Upper lobe of left lung (tissue), 6 donors: ENCODE data around the gene SCTR. TPM values are rescaled to one million over a fixed set of nuclear protein-coding genes. Genes with fewer than 3 reads are reported as not detected.

ENCODE experiments used
- ATAC-seq, 2 donors: fragments of 200-7000 bp; cut with Tn5 transposase; one replicate each; pipeline ENCODE4 v1.9.1; 2022; ENCODE audit warnings: mild to moderate bottlenecking in 2 of 2, moderate library complexity in 2 of 2; ENCODE audit not compliant: low FRiP score in 2 of 2
- DNase-seq, 2 donors: peaks; one replicate each; pipeline ENCODE4 v3.0.0-alpha.2; 2019 to 2020
- H3K27ac ChIP-seq, 4 donors: fragments of 200-600 bp; sonication (generic); one replicate each; pipeline ENCODE4 v1.5.1; 2016 to 2019
- H3K27me3 ChIP-seq, 4 donors: fragments of 200-600 bp; sonication (generic); one replicate each; pipeline ENCODE4 v1.5.1; 2017 to 2019
- H3K36me3 ChIP-seq, 4 donors: fragments of 200-600 bp; sonication (generic); one replicate each; pipeline ENCODE4 v1.5.1; 2016 to 2019
- H3K4me1 ChIP-seq, 4 donors: fragments of 200-600 bp; sonication (generic); one replicate each; pipeline ENCODE4 v1.5.1; 2018 to 2019
- H3K4me3 ChIP-seq, 4 donors: fragments of 200-600 bp; sonication (generic); one replicate each; pipeline ENCODE4 v1.5.1; 2017 to 2019; ENCODE audit warnings: mild to moderate bottlenecking in 2 of 4, moderate library complexity in 1 of 4
- H3K9me3 ChIP-seq, 4 donors: fragments of 200-600 bp; sonication (generic); one replicate each; pipeline ENCODE4 v1.5.1; 2018 to 2019
- CTCF ChIP-seq, 6 experiments: fragments of 450-650 bp in 4 of 6; fragments of 200-600 bp in 2 of 6; sonication (generic) in 2 of 6; IDR thresholded peaks; one replicate each; pipeline ENCODE4 v1.5.1; 2016 to 2019; ENCODE audit warnings: antibody characterized with exemption in 6 of 6
- EP300 ChIP-seq, 4 donors: sonication (generic); formaldehyde crosslinking; IDR thresholded peaks; one replicate each; pipeline ENCODE4 v1.5.1; 2017; ENCODE audit warnings: antibody characterized with exemption in 4 of 4, control low read depth in 2 of 4
- POLR2A ChIP-seq, 4 donors: fragments of 450-650 bp; IDR thresholded peaks; one replicate each; pipeline ENCODE4 v1.5.1; 2016 to 2017; ENCODE audit warnings: antibody characterized with exemption in 4 of 4, mild to moderate bottlenecking in 2 of 4
- POLR2AphosphoS5 ChIP-seq, 2 donors: sonication (generic); formaldehyde crosslinking; IDR thresholded peaks; one replicate each; pipeline ENCODE4 v1.5.1; 2017; ENCODE audit warnings: antibody characterized with exemption in 2 of 2
- WGBS, 2 donors: methylation state at CpG; one replicate each; pipeline ENCODE4 v1.1.5; 2017 to 2018; 5-methylcytosine and 5-hydroxymethylcytosine counted together
- total RNA-seq, 6 donors: library from RNA; depleted of rRNA in 4 of 6; stranded (reverse); fragments of >200 nt in 4 of 6; gene quantifications; one replicate each; pipeline versions ENCODE4 v1.1.0 to v1.2.1, GENCODE V29; 2016 to 2021
- donor health status: DM: no; HTN: no; CAD: no; lungs with moderate emphysema.
- donor health status: DM: no; HTN: yes; CAD: no; lungs with severe emphysema.

Gene SCTR
- total RNA-seq, 6 donors from 2014 or later = 3.2 to 52.5 (median 16.6) TPM

GRCh38 chr2:119448427-119449141, 75.7 kb downstream of the SCTR start:
- Histone ChIP-seq H3K9me3 (no peaks in the 10 kb centered on the region), H3K27ac (no peak overlapping the region), H3K36me3 (no peaks in the 10 kb centered on the region), H3K27me3 (no peaks in the 10 kb centered on the region), H3K4me3 (no peak overlapping the region), H3K4me1 (peaks cover 0 to 5% (median 3%) of the 10 kb centered on the region in 4 donors)
- ATAC-seq (no peak), DNase-seq (no peak)
- 79 to 90% methylated on average over 8 to 9 of the region's 9 CpGs for WGBS, 2 donors
- no peak for TF ChIP-seq EP300 (IDR thresholded peaks at IDR 0.05)
- no peak for TF ChIP-seq POLR2AphosphoS5 (IDR thresholded peaks at IDR 0.05)
- TF ChIP-seq CTCF (IDR thresholded peaks at IDR 0.05) = no peak
- no peak for TF ChIP-seq POLR2A (IDR thresholded peaks at IDR 0.05)

GRCh38 chr2:119446037-119446436, 78.2 kb downstream of the SCTR start:
- DNase-seq (no peak), ATAC-seq (no peak)
- Histone ChIP-seq H3K27ac (no peak overlapping the region), H3K9me3 (no peaks in the 10 kb centered on the region), H3K4me1 (peaks cover 0 to 5% (median 3%) of the 10 kb centered on the region in 4 donors), H3K27me3 (no peaks in the 10 kb centered on the region), H3K36me3 (no peaks in the 10 kb centered on the region), H3K4me3 (no peak overlapping the region)
- WGBS, 2 donors = 53 to 63% methylated on average over 9 of the region's 9 CpGs
- TF ChIP-seq CTCF (IDR thresholded peaks at IDR 0.05) = no peak
- no peak for TF ChIP-seq EP300 (IDR thresholded peaks at IDR 0.05)
- TF ChIP-seq POLR2A (IDR thresholded peaks at IDR 0.05) = no peak
- TF ChIP-seq POLR2AphosphoS5 (IDR thresholded peaks at IDR 0.05) = no peak

- no peak for TF ChIP-seq EP300 (IDR thresholded peaks at IDR 0.05)
- no peak for TF ChIP-seq POLR2AphosphoS5 (IDR thresholded peaks at IDR 0.05)
- no peak for TF ChIP-seq CTCF (IDR thresholded peaks at IDR 0.05)
- TF ChIP-seq POLR2A (IDR thresholded peaks at IDR 0.05) = no peak
- 86 to 92% methylated on average over 11 of the region's 11 CpGs for WGBS, 2 donors
- ATAC-seq = no peak
- peak in 1 of 2 donors; percentile 15 for DNase-seq
- H3K4me1 ChIP-seq = peaks cover 0 to 9% (median 3%) of the 10 kb centered on the region in 4 donors
- H3K27me3 ChIP-seq = no peaks in the 10 kb centered on the region
- peaks cover 0 to 8% (median 2%) of the 10 kb centered on the region in 4 donors for H3K36me3 ChIP-seq
- no peaks in the 10 kb centered on the region for H3K9me3 ChIP-seq
- no peak overlapping the region for H3K4me3 ChIP-seq
- no peak overlapping the region for H3K27ac ChIP-seq
Observed at GRCh38 chr2:119442850-119443249, 81.4 kb downstream of the SCTR start.

- peaks cover 0 to 9% (median 3%) of the 10 kb centered on the region in 4 donors for H3K4me1 ChIP-seq
- H3K36me3 ChIP-seq = peaks cover 0 to 12% (median 5%) of the 10 kb centered on the region in 4 donors
- H3K27ac ChIP-seq = peak overlapping the region in 2 of 4 donors; percentile 34 to 46
- H3K4me3 ChIP-seq = no peak overlapping the region
- ATAC-seq (no peak), DNase-seq (no peak)
- no peaks in the 10 kb centered on the region for H3K9me3 ChIP-seq
- WGBS, 2 donors = 70 to 75% methylated on average over 7 of the region's 7 CpGs
- H3K27me3 ChIP-seq = no peaks in the 10 kb centered on the region
- TF ChIP-seq POLR2A (IDR thresholded peaks at IDR 0.05) = no peak
- TF ChIP-seq EP300 (IDR thresholded peaks at IDR 0.05) = no peak
- TF ChIP-seq CTCF (IDR thresholded peaks at IDR 0.05) = no peak
- no peak for TF ChIP-seq POLR2AphosphoS5 (IDR thresholded peaks at IDR 0.05)
Observed at GRCh38 chr2:119442226-119442619, 82.1 kb downstream of the SCTR start.
